ENCODE data around the gene SNAI1.

SNAI1 gene

GRCh38 chr20:50017576-50018248 is 34.9 kb downstream of the SNAI1 start:
- no CpG with 5 or more reads among the region's 4 CpGs for WGBS (ENCODE audit: extremely low coverage, insufficient coverage, low lambda C conversion rate)
- Histone ChIP-seq H2BK120ac (ENCODE audit: low read depth, low read length) (no peak overlapping the region), H3K4ac (ENCODE audit: low read depth, low read length) (no peak overlapping the region), H2BK5ac (ENCODE audit: low read length) (no peak overlapping the region), H3K4me3 (ENCODE audit: low read length) (no peak overlapping the region), H3K79me1 (ENCODE audit: low read length) (no peaks in the 10 kb centered on the region), H3K27me3 (ENCODE audit: insufficient read depth, low read length, poor library complexity) (no peaks in the 10 kb centered on the region), H3K18ac (ENCODE audit: low read length) (no peak overlapping the region), H4K8ac (ENCODE audit: low read depth, low read length) (no peak overlapping the region), H3K4me2 (ENCODE audit: low read length) (no peak overlapping the region), H3K36me3 (ENCODE audit: control insufficient read depth, insufficient read depth, low read length) (no peaks in the 10 kb centered on the region), H3K23ac (ENCODE audit: low read length) (no peak overlapping the region), H3K79me2 (ENCODE audit: control insufficient read depth, insufficient read depth, low read length) (no peaks in the 10 kb centered on the region), H3K4me1 (ENCODE audit: control insufficient read depth, low read depth, low read length) (peaks cover 10% of the 10 kb centered on the region), H3K27ac (ENCODE audit: low read depth, low read length) (no peak overlapping the region), H3K56ac (ENCODE audit: low read length) (peak overlapping the region; percentile 38), H2BK15ac (replicated peaks; ENCODE audit: low read depth) (no peak overlapping the region), H4K5ac (ENCODE audit: low read length) (no peak overlapping the region), H2AK5ac (ENCODE audit: low read length) (peak overlapping the region; percentile 84), H3K9ac (ENCODE audit: low read length) (no peak overlapping the region)
- DNase-seq, result no peak

GRCh38 chr20:50019466-50020256 is 36.9 kb downstream of the SNAI1 start:
- Histone ChIP-seq H3K27ac (ENCODE audit: low read depth, low read length) (no peak overlapping the region), H3K36me3 (ENCODE audit: control insufficient read depth, insufficient read depth, low read length) (no peaks in the 10 kb centered on the region), H3K79me1 (ENCODE audit: low read length) (no peaks in the 10 kb centered on the region), H3K4me3 (ENCODE audit: low read length) (no peak overlapping the region), H3K18ac (ENCODE audit: low read length) (no peak overlapping the region), H2AK5ac (ENCODE audit: low read length) (no peak overlapping the region), H4K5ac (ENCODE audit: low read length) (no peak overlapping the region), H2BK15ac (replicated peaks; ENCODE audit: low read depth) (no peak overlapping the region), H3K9ac (ENCODE audit: low read length) (no peak overlapping the region), H3K27me3 (ENCODE audit: insufficient read depth, low read length, poor library complexity) (no peaks in the 10 kb centered on the region), H3K4me2 (ENCODE audit: low read length) (no peak overlapping the region), H3K79me2 (ENCODE audit: control insufficient read depth, insufficient read depth, low read length) (no peaks in the 10 kb centered on the region), H3K56ac (ENCODE audit: low read length) (peak overlapping the region; percentile 45), H4K8ac (ENCODE audit: low read depth, low read length) (no peak overlapping the region), H2BK5ac (ENCODE audit: low read length) (no peak overlapping the region), H3K4me1 (ENCODE audit: control insufficient read depth, low read depth, low read length) (peaks cover 9% of the 10 kb centered on the region), H2BK120ac (ENCODE audit: low read depth, low read length) (no peak overlapping the region), H3K23ac (ENCODE audit: low read length) (no peak overlapping the region), H3K4ac (ENCODE audit: low read depth, low read length) (no peak overlapping the region)
- no CpG with 5 or more reads among the region's 13 CpGs for WGBS (ENCODE audit: extremely low coverage, insufficient coverage, low lambda C conversion rate)
- DNase-seq, result no peak

- no peak overlapping the region for H3K56ac ChIP-seq (ENCODE audit: low read length)
- H3K4ac ChIP-seq (ENCODE audit: low read depth, low read length), result no peak overlapping the region
- DNase-seq, result no peak
- H3K79me1 ChIP-seq (ENCODE audit: low read length), result no peaks in the 10 kb centered on the region
- no peaks in the 10 kb centered on the region for H3K79me2 ChIP-seq (ENCODE audit: control insufficient read depth, insufficient read depth, low read length)
- H3K4me1 ChIP-seq (ENCODE audit: control insufficient read depth, low read depth, low read length), result peaks cover 9% of the 10 kb centered on the region
- H3K27me3 ChIP-seq (ENCODE audit: insufficient read depth, low read length, poor library complexity), result no peaks in the 10 kb centered on the region
- H2AK5ac ChIP-seq (ENCODE audit: low read length), result no peak overlapping the region
- no peak overlapping the region for H2BK120ac ChIP-seq (ENCODE audit: low read depth, low read length)
- no peak overlapping the region for H4K5ac ChIP-seq (ENCODE audit: low read length)
- H3K36me3 ChIP-seq (ENCODE audit: control insufficient read depth, insufficient read depth, low read length), result no peaks in the 10 kb centered on the region
- no peak overlapping the region for H3K23ac ChIP-seq (ENCODE audit: low read length)
- H3K9ac ChIP-seq (ENCODE audit: low read length), result no peak overlapping the region
- H2BK15ac ChIP-seq (replicated peaks; ENCODE audit: low read depth), result no peak overlapping the region
- no peak overlapping the region for H4K8ac ChIP-seq (ENCODE audit: low read depth, low read length)
- no peak overlapping the region for H2BK5ac ChIP-seq (ENCODE audit: low read length)
- no CpG with 5 or more reads among the region's 3 CpGs for WGBS (ENCODE audit: extremely low coverage, insufficient coverage, low lambda C conversion rate)
- H3K18ac ChIP-seq (ENCODE audit: low read length), result no peak overlapping the region
- H3K27ac ChIP-seq (ENCODE audit: low read depth, low read length), result no peak overlapping the region
- no peak overlapping the region for H3K4me2 ChIP-seq (ENCODE audit: low read length)
- no peak overlapping the region for H3K4me3 ChIP-seq (ENCODE audit: low read length)
Measured at GRCh38 chr20:50020288-50020687, 37.5 kb downstream of the SNAI1 start.

- no peak overlapping the region for H2BK5ac ChIP-seq (ENCODE audit: low read length)
- no peak overlapping the region for H2BK15ac ChIP-seq (replicated peaks; ENCODE audit: low read depth)
- no peaks in the 10 kb centered on the region for H3K36me3 ChIP-seq (ENCODE audit: control insufficient read depth, insufficient read depth, low read length)
- no CpG with 5 or more reads among the region's 6 CpGs for WGBS (ENCODE audit: extremely low coverage, insufficient coverage, low lambda C conversion rate)
- H4K5ac ChIP-seq (ENCODE audit: low read length), result no peak overlapping the region
- H3K27me3 ChIP-seq (ENCODE audit: insufficient read depth, low read length, poor library complexity), result no peaks in the 10 kb centered on the region
- no peak for DNase-seq
- no peak overlapping the region for H3K27ac ChIP-seq (ENCODE audit: low read depth, low read length)
- H3K4me2 ChIP-seq (ENCODE audit: low read length), result no peak overlapping the region
- H3K4me1 ChIP-seq (ENCODE audit: control insufficient read depth, low read depth, low read length), result no peaks in the 10 kb centered on the region
- H3K79me2 ChIP-seq (ENCODE audit: control insufficient read depth, insufficient read depth, low read length), result no peaks in the 10 kb centered on the region
- H3K18ac ChIP-seq (ENCODE audit: low read length), result no peak overlapping the region
- H2AK5ac ChIP-seq (ENCODE audit: low read length), result no peak overlapping the region
- H3K4me3 ChIP-seq (ENCODE audit: low read length), result no peak overlapping the region
- H2BK120ac ChIP-seq (ENCODE audit: low read depth, low read length), result no peak overlapping the region
- H3K4ac ChIP-seq (ENCODE audit: low read depth, low read length), result no peak overlapping the region
- H3K79me1 ChIP-seq (ENCODE audit: low read length), result no peaks in the 10 kb centered on the region
- H3K9ac ChIP-seq (ENCODE audit: low read length), result no peak overlapping the region
- no peak overlapping the region for H4K8ac ChIP-seq (ENCODE audit: low read depth, low read length)
- no peak overlapping the region for H3K23ac ChIP-seq (ENCODE audit: low read length)
- no peak overlapping the region for H3K56ac ChIP-seq (ENCODE audit: low read length)
Measured at GRCh38 chr20:50022676-50023075, 39.9 kb downstream of the SNAI1 start.

- Histone ChIP-seq H3K18ac (ENCODE audit: low read length) (no peak overlapping the region), H2AK5ac (ENCODE audit: low read length) (no peak overlapping the region), H2BK120ac (ENCODE audit: low read depth, low read length) (no peak overlapping the region), H3K27me3 (ENCODE audit: insufficient read depth, low read length, poor library complexity) (no peaks in the 10 kb centered on the region), H3K79me2 (ENCODE audit: control insufficient read depth, insufficient read depth, low read length) (no peaks in the 10 kb centered on the region), H3K27ac (ENCODE audit: low read depth, low read length) (no peak overlapping the region), H3K36me3 (ENCODE audit: control insufficient read depth, insufficient read depth, low read length) (no peaks in the 10 kb centered on the region), H3K9ac (ENCODE audit: low read length) (no peak overlapping the region), H3K4me2 (ENCODE audit: low read length) (no peak overlapping the region), H3K4me1 (ENCODE audit: control insufficient read depth, low read depth, low read length) (no peaks in the 10 kb centered on the region), H4K8ac (ENCODE audit: low read depth, low read length) (no peak overlapping the region), H3K4ac (ENCODE audit: low read depth, low read length) (no peak overlapping the region), H2BK5ac (ENCODE audit: low read length) (no peak overlapping the region), H4K5ac (ENCODE audit: low read length) (no peak overlapping the region), H3K4me3 (ENCODE audit: low read length) (no peak overlapping the region), H3K23ac (ENCODE audit: low read length) (no peak overlapping the region), H3K56ac (ENCODE audit: low read length) (no peak overlapping the region), H2BK15ac (replicated peaks; ENCODE audit: low read depth) (no peak overlapping the region), H3K79me1 (ENCODE audit: low read length) (no peaks in the 10 kb centered on the region)
- no CpG with 5 or more reads among the region's 10 CpGs for WGBS (ENCODE audit: extremely low coverage, insufficient coverage, low lambda C conversion rate)
- DNase-seq, result no peak
Measured at GRCh38 chr20:50023116-50023805, 40.5 kb downstream of the SNAI1 start.
